Endothelial cell of umbilical vein (primary cell): ENCODE results near the gene ERN2.

Experiments
- CTCF ChIP-seq, 2 donors: IDR thresholded peaks; 1 replicate in 1 of 2; 2 replicates in 1 of 2; pipeline ENCODE4 v1.5.1; 2011; ENCODE audit warnings: low read length in 2 of 2, mild to moderate bottlenecking in 2 of 2, moderate library complexity in 2 of 2, control low read depth in 1 of 2, inconsistent platforms in 1 of 2, low read depth in 1 of 2; ENCODE audit not compliant: insufficient read depth in 1 of 2; ENCODE audit errors: extremely low read depth in 1 of 2
- EZH2 ChIP-seq: IDR thresholded peaks from 2 replicates; pipeline ENCODE4 v1.6.1; 2012; ENCODE audit warnings: borderline replicate concordance, low read depth, mild to moderate bottlenecking, moderate library complexity, low read length, inconsistent platforms; ENCODE audit not compliant: severe bottlenecking
- FOS ChIP-seq: IDR thresholded peaks from 2 replicates; pipeline ENCODE4 v1.6.1; 2011; ENCODE audit warnings: mild to moderate bottlenecking, low read length, moderate library complexity, borderline replicate concordance; ENCODE audit not compliant: insufficient read depth
- GATA2 ChIP-seq: IDR thresholded peaks from 2 replicates; pipeline ENCODE4 v1.7.0; 2011; ENCODE audit warnings: low read depth, mild to moderate bottlenecking, moderate library complexity, mixed read lengths, low read length; ENCODE audit not compliant: insufficient read length, insufficient read depth
- JUN ChIP-seq: IDR thresholded peaks from 2 replicates; pipeline ENCODE4 v1.6.1; 2011; ENCODE audit warnings: borderline replicate concordance, low read depth; ENCODE audit not compliant: insufficient read length, insufficient read depth
- MAX ChIP-seq: IDR thresholded peaks from 2 replicates; pipeline ENCODE4 v1.6.1; 2011; ENCODE audit not compliant: insufficient read depth, insufficient read length
- MYC ChIP-seq: IDR thresholded peaks from one replicate; pipeline ENCODE4 v1.6.1; 2011; ENCODE audit warnings: mild to moderate bottlenecking, low read depth, low read length
- POLR2A ChIP-seq: IDR thresholded peaks from 2 replicates; pipeline ENCODE4 v1.6.1; 2012; ENCODE audit warnings: low read depth, mild to moderate bottlenecking, control low read depth, low read length
- POLR2AphosphoS5 ChIP-seq: IDR thresholded peaks from 2 replicates; pipeline ENCODE4 v1.6.1; 2012; ENCODE audit warnings: low read depth, mild to moderate bottlenecking, control low read depth, low read length, moderate library complexity; ENCODE audit not compliant: insufficient read depth

- TF ChIP-seq CTCF (IDR thresholded peaks at IDR 0.05; ENCODE audit: extremely low read depth in 1 of 2, insufficient read depth in 1 of 2, low read depth in 1 of 2, low read length in 2 of 2) (no peak), POLR2AphosphoS5 (no peak), JUN (peak; percentile 11), EZH2 (no peak), POLR2A (no peak), MAX (no peak), GATA2 (peak; percentile 40), MYC (no peak), FOS (peak; percentile 87)
Observed at GRCh38 chr16:23670137-23670776, 42.8 kb downstream of the ERN2 start.
